GM19035 (cell line): Measurements from ENCODE around the gene MMEL1.
"Not testable (repeated sequence)": the region's sequence is repeated elsewhere in the genome, so short reads cannot be mapped to it uniquely, and the experiment has no call there.

Experiments used
- ATAC-seq: cut with Tn5 transposase; IDR thresholded peaks from one replicate; pipeline ENCODE4 v1.9.1; 2021; ENCODE audit not compliant: unreplicated experiment

MMEL1 gene

DNA sequence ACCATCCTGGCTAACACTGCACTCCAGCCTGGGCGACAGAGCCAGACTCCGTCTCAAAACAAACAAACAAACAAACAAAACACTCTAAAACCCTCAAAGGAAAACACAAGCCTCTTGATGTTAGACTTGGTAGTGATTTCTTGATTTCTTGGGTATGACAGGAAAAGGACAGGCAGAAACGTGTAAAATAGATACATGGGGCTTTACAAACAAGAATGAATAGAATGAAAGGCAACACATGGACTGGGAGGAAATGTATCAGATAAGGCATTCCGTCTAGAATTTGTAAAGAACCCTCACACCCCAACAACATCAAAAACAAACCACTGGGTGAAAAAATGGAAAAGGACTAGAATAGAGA lies 54.1 kb downstream of the MMEL1 start:
- no peak for ATAC-seq

DNA sequence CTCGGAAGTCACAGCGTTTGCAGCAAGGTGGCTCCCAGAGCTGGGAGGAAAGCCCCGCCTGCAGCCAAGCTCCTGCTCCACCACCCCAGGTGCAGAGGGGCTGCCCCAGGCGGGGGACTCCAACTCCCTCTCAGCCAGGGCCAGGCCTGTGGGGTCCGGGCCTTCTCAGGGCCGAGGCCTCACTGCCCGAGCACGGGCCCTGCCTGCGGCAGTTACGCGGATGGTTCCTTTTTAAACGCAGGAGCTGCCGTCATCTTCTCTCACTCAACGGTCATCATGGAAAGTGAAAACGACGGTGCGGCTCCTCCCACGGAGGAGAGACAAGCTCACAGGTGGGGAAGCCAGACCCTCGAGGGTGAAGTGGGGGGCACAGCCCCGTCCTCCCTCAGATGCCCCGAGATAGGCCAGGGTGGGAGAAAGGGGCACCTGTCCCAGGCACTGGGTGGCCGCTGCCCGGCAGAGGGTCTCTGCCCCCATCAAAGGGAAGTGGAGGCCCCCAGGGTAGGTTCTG lies 55.2 kb downstream of the MMEL1 start:
- ATAC-seq, result peak; percentile 39

DNA sequence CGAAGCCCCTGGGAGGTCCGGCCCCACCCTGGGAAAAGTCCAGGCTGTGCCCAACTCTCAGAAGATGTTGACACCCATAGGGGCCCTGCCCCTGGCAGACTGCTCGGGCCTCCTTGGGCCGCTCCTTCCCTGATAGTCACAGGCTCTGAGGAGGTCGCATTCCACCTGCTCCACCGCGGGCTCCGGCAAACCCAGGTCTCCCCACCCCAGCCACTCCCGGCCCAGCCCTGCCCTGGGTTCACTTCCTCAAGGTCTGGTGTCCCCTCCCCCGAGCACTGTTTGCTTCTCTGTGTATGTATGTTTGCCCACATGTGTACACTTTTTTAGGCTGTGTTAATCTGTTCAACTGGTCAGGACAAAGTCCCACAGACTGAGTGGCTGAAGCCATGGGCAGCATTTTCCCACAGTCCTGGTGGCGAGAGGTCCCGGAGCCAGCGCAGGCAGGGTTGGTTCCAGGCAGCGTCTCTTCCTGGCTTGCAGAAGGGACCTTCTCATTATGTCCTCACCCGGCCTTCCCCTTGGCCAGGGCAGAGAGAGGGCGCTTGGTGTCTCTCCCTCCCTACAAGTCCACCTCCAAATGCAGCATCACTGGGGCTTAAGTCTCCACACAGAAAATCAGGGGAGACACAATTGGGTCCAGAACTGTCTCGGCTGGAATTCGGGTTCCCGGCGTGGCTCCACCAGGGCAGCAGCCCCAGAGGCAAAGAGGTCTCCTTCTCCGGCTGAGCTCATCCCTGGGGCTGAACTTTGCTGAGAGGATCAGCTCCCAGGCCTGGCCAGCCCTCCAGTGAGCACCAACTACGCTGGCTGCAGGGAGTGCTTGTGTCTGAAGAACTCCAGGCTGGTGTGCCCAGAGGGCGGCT lies 56.8 kb downstream of the MMEL1 start:
- no peak for ATAC-seq

DNA sequence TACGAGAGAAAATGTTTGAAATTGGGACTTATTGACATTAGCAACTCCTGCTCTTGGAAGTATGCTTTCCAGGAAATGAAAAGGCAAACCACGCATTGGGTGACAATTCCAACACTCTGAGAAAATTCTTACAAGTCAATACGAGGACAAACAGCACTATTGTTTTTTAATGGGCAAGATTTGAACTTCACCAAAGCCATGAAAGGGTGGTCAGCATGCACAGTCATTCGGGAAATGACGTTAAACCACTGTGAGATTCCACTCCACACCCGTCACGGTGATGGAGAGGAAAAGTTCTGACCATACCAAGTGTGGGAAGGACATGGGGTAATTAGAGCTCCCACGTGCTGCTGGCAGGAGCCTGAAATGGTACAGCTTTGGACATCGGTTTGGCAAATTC lies 58.5 kb downstream of the MMEL1 start:
- ATAC-seq, result no peak

DNA sequence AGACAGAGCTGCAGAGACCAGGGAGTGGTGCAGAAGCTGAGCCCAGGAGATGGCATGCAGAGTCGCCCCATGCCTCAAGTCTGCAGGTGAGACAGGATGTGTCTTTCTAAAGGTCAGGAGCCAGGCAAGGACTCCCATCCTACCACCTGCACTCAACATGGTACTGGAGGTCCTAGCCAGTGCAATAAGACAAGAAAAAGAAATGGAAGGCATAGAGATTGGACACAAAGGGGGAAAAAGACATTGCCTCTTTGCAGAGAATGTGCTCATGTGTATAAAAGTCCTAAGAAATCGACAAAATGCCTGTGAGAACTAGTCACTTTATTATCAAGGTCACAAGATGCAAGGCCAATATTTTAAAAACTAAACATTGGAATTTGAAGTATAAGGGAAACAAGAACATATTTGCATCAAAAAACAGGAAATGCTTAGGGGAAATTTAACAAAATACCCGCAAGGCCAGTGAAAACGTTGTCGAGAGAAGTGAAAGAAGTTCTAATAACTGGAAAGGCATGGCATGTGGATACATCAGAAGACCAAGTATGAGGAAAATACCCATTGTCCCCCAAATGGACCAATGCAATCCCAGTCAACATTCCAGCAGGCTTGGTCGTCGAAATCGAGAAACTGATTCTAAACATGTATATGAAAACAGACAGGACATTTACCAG lies 59.4 kb downstream of the MMEL1 start:
- ATAC-seq, result no peak

DNA sequence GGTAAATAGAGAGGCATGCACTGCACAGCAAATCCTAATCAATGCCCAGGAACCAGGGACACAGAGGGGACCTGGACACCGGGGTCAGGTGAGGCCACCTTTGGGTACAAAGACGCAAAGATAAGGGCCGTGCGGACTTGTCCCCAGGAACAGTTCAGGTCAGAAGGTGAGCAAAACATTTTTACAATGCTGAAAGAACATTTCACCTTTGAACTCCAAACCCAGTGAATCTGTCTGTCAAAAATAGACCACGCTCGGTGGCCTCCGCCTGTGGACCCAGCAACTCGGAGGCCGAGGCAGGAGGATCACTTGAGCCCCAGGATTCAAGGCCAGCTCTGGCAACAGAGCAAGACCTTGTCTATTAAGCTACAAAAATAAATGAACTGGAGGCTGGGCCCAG lies 61.5 kb downstream of the MMEL1 start:
- ATAC-seq, result no peak

DNA sequence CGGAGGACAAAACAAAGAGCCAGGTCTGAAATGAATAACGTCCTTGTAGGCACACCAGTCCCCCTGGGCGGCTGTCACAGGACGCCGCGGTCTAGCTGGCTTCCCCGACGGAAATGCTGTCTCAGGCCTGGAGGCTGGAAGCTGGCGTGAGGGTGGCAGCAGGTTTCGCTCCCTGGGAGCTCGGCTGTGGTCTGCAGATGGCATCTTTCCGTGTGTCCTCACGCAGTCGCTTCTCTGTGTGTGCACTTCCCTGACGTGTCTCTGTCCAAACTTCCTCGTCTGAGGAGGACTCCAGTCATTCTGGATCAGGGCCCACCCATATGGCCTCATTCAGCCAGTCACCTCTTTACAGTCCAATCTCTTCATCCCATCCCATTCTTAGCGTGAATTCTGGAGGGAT lies 62.5 kb downstream of the MMEL1 start:
- no peak for ATAC-seq

DNA sequence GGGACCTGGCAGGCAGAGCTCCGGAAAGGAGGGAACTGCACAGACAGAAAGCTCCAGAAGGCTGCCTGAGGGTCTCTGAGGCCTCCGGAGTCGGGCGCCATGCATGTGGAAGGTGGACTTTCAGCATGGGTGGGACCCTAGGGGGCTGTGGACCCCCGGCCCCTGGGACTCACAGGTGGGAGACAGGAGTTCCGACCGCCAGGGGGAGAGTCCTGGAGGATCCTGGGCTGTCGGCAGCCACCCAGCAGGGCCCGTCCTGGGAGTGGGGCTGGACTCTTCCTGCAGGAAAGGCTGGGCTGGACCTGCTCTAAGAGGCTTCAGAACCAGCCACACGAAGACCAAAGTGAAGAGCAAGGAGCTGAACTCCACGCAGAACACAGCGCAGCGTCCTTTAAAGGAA lies 63.1 kb downstream of the MMEL1 start:
- not testable (repeated sequence) for ATAC-seq

DNA sequence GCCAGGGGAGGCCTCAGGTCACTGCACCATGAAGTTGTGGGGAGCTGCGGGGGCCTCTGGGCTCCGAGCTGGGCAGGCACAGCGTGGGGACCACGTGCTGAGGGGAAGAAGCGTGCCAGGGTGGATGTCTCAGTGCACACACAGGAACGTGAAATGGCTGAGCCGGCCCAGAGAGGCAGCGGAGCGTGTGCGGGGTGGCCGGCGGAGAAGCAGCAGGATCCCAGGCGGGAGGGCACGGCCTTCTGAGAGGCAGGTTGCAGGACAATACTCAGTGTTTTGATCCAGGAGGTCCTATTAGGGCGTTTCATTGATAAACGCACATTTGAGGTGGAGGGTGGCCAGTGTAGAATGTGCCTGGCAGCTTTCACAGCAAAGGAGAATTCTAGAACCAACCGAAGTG lies 63.8 kb downstream of the MMEL1 start:
- no peak for ATAC-seq

DNA sequence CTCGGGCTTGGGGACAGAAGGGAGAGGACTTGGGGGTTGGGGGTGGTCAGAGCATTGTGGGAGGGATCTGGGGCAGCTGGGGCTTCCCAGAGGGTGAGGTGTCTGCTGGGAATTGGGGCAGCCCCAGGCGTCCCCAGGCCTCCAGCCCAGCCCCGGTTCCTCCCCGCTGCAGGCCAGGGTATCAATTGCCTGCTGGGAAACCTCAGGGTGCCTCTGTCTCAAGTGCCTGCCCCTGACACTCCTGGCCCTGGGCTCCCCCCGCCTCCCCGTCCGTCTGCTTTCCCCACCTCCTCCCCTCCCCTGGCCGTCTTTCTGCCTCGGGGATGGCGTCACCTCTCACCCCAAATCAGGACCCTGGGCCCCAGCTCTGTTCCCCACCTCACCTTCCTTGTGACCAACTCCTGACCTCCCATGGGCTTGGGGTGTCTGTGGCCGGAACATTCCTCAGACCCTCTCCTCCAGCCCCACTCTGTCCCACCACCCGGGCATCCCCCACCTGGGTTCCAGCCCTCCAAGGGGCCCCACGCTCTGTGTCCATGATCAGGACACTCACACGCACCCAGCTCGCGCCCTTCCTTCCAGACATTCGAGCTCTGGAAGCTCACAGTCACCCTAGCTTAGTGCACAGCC lies 64.5 kb downstream of the MMEL1 start:
- ATAC-seq, result not testable (repeated sequence)

DNA sequence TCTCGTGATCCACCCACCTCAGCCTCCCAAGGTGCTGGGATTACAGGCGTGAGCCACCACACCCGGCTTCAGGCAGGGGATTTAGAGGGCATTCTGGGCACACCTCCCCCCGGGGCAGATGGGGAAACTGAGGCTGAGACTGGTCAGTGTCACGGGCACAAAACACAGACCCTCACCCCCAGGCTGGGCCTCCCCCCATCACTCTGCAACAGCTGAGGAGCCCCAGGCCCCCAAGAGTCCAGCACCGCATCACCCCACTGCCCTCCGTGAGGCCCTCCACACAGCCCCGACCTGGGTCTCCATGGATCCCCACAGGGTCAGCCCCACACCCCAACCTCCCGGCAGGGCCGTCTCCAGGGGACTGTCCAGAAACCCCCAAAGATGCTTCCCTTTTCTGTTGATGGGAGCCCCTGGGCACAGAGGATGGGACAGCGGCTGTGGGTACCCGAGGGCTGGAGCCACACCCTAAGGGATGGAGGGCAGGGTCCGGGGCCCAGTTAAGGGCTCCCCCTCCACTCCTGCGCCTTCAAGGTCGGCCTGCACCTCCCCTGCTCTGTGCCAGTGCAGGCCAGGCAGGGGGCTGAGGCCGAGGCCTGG lies 65.6 kb downstream of the MMEL1 start:
- no peak for ATAC-seq

DNA sequence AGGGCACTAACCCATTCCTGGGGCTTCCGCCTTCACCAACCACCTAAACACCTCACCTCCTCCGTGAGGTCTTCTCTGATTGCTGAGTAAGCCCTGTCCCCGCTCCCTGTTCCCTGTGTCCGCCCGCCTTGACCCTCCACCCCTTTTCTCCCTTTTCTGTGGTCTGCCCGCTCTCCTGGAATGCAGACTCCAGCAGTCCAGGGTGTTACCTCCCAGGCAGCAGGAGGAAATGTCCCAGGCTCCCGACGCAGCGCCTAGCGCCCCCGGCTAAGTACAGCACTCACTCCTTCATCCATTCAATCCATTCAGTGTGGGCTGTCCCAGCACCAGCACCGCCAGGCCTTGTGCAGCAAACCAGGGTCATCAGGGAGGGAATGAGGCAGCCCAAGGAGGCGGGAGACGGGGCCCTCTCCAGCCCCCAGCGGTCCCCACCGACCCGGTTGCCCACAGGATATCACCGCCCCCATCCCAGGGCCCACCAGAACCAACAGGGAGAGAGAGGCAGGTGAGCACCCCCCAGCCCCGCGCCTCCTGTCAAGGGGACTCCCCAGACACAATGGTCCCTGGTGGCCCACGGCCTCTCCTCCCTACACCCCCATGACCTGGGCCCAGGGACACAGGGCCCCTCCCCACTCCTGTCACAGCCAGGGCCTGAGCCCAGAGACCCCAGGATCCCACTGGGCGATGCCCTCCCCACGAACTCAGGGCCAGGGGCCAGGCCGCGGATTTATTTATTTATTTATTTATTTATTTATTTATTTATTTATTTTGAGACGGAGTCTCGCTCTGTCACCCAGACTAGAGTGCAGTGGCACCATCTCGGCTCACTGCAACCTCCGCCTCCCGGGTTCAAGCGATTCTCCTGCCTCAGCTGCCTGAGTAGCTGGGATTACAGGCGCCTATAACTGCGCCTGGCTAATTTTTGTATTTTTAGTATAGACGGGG lies 66.4 kb downstream of the MMEL1 start:
- ATAC-seq, result no peak

DNA sequence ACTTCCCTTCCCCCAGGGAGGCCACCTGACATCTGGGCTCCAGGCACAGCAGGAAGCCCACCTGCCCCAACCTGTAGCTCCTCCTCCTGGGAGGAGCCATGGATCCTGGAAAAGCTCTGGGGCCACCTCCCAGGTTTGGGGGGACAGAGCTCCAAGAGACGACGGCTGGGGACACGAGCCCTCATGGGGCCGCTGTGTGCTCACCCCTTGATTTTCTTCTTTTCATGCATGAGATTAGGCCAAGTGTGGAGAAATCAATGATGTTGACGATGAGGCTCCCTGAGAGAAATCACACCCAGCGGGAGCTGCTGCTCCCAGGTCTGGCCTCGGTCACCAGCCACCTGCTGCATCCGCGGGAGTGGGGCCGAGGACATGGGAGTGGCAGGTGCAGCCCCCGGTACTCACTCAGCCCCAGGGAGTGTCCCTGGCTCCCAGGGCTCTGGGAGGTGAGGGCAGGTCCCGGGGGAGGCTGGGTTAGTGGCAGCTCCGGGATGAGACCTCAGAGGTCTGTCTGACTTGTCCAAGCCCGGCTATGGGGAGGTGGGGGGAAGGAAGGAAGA lies 67.9 kb downstream of the MMEL1 start:
- no peak for ATAC-seq

DNA sequence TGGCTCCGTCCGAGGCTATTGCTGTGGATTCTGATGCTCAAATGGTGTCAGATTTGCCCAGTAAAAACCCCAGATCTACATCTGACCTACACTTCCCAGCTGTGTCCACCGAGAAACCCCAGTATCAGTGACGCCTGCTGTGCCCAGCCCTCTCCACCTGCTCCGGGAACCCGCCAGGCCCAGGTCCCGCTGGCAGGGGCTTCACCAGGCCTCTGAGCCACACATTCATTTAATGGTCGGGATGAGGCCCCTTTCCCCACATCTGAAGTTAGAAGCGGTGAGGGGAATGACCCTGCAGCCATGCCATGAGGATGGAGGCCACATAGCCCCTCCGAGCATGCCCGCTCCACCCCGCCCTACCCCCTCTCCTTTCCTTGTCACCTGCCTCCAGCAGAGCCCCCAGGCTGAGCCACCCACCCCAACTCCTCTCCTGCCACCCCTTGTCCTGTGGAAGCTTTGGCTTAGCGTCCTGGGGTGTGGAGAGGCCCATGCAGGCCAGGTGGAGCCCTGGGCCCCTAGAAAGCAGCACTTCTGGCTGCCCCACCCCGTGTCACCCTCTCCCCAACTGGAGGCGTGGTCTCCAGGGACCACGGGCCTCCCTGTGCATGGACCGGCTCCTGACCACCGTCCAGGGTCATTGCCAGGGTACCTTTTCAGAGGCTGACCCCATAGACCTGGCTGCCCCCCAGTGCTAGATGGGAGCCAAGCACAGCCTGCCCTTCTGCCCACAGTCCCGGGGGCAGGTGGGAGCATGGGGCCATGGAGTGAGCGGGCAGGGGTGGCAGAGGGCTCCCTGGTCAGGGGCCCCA lies 68.6 kb downstream of the MMEL1 start:
- no peak for ATAC-seq

DNA sequence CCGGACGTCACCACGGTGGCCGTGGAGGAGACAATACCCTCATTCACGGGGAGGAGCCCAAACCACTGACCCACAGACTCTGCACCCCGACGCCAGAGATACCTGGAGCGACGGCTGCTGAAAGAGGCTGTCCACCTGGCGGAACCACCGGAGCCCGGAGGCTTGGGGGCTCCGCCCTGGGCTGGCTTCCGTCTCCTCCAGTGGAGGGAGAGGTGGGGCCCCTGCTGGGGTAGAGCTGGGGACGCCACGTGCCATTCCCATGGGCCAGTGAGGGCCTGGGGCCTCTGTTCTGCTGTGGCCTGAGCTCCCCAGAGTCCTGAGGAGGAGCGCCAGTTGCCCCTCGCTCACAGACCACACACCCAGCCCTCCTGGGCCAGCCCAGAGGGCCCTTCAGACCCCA lies 69.6 kb downstream of the MMEL1 start:
- no peak for ATAC-seq

DNA sequence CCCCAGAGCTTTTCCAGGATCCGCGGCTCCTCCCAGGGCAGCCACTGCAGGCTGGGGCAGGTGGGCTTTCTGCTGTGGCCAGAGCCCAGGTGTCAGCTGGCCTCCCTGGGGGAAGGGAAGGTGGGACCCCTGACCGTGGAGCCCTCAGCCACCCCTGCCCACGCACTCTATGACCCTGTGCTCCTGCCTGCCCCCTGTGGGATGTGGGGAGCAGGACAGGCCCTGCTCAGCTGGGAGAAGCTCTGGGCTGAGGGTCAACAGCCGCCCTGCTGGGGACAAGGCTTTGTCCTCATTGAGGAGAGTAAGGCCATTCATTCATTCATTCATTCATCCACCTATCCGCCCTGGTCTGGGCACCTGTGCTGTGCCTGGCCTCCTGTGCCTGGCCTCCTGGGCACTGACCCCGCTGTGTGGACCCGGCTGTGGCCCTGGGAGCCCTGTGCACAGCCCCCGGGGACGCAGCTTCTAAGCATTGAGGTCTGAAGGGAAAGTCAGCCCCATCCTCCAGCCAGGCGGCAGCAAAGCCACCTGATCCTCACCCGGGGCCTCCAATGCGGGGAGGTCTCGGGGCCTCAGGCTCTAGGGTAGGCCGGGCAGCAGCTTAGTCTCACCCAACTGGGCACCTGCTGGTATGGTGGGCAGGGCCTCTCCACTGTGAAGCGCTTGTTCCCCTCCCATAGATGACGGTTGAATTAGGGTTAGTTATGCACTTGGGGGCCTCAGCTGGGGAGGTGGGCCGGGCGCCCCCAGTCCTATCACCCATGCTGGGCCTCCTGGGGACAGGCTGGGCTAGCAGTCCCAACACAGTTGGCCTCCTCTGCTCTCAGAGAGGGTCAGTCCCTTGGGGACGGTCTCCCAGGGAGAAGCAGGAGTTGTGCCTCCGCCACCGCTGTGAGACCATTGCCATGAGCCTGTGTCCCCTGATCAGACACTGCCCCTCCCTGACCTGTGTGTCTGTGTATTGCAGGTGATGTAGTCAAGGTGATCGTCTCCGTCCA lies 70.6 kb downstream of the MMEL1 start:
- no peak for ATAC-seq

DNA sequence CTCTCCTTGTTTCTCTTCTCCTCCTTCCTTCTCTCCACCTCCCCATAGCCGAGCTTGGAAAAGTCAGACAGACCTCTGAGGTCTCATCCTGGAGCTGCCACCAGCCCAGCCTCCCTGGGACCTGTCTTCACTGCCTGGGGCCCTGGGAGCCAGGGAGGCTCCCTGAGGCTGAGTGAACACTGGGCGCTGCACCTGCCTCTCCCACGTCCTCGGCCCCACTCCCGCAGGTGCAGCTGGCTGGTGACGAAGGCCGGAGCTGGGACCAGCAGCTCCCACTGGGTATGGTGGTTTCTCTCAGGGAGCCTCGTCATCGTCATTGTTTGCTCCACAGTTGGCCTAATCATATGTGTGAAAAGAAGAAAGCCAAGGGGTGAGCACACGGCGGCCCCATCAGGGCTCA lies 71.4 kb downstream of the MMEL1 start:
- ATAC-seq, result no peak
